Measurements from ENCODE around the gene GALNT11.
"Not testable (repeated sequence)": the region's sequence is repeated elsewhere in the genome, so short reads cannot be mapped to it uniquely, and the experiment has no call there.

GALNT11 gene

DNA sequence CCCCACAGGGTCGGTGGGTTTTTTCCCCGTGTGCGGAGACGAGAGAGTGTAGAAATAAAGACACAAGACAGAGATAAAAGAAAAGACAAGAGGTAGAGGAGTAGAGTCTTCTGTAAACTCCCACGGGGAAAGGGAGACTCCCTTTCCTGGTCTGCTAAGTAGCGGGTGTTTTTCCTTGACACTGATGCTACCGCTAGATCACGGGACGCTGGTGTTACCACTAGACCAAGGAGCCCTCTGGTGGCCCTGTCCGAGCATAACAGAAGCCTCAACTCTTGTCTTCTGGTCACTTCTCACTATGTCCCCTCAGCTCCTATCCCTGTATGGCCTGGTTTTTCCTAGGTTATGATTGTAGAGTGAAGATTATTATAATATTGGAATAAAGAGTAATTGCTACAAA, 4.6 kb downstream of the GALNT11 start:
- DNase-seq = not testable (repeated sequence)

DNA sequence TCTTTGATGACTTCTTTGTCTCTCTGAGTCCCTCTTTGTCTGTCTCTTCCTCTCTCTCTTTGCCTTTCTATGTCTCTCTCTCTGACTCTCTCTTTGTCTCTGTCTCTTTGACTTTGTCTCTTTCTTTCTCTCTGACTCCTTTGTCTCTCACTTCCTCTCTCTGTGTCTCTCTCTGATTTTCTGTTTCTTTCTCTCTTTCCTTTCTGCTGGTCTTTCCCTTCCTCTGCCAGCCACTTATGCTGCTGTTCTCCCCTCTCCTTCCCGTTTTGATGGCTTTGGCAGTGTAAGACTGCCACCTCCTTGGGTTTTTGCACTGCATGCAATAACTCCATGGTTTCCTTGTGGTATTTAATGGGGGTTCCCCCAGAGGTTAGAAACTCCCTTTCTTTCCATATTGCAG, 5.2 kb downstream of the GALNT11 start:
- not testable (repeated sequence) for DNase-seq

DNA sequence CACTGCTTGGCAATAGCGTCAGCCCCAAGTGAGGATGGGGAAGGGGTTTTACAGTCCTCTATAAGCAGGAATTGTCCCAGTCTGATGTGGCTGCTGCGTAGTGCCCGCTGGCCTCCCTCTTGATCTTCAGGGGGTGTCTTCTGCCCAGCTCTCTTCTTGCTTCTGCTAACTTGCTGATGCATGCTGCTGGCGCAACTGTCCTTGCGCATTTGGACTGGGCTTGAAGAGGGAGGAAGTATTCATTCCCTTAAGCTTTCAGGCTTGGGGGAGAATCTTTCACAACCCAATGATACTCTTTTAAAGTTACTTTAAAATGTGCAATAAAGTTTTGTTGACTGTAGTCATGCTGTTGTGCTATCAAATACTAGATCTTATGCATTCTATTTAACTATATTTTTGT, 10.3 kb downstream of the GALNT11 start:
- DNase-seq = no peak

DNA sequence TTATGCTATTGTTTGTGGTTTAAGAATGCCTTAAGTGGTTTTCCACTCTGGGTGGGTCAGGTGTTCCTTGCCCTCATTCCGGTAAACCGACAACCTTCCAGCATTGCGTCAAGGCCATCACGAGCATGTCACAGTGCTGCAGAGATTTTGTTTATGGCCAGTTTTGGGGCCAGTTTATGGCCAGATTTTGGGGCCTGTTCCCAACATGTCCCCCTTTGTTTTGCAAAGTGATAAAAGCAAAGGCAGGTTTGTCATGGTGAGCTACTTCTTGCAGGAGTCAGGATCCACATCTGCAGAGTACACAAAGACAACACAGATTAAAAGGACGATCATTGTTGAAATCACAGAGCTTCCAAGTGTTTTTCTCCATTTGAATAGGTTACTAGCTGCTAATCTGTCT, 12.9 kb downstream of the GALNT11 start:
- DNase-seq = not testable (repeated sequence)

DNA sequence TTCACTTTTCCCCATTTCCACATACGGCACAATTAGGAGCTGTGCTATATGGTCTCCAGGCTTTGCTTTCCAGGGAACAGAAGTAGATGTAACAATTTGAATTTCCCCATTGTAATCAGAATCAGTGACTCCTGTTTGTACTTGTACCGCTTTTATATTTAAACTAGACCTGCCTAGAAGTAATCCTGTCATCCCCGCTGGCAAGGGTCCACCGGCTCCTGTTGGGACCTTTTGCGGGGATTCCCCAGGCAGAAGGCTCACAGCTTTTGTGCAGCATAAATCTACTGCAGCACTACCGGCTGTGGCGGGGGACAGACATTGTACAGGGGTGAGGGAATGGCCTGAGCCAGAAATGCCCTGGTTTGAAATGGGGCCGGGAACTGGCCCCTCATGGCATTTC, 17.6 kb downstream of the GALNT11 start:
- not testable (repeated sequence) for DNase-seq

DNA sequence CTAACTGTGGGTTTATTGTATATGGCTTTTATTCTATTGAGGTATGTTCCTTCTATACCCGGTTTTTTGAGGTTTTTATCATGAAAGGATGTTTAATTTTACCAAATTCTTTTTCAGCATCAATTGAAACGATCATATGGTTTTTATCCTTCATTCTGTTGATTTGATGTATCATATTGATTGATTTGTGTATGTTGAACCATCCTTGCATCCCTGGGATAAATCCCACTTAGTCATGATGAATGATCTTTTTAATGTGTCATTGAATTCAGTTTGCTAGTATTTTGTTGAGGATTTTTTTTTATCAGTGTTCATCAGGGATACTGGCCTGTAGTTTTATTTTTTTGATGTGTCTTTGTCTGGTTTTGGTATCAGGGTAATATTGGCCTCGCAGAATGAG, 19.4 kb downstream of the GALNT11 start:
- not testable (repeated sequence) for DNase-seq

DNA sequence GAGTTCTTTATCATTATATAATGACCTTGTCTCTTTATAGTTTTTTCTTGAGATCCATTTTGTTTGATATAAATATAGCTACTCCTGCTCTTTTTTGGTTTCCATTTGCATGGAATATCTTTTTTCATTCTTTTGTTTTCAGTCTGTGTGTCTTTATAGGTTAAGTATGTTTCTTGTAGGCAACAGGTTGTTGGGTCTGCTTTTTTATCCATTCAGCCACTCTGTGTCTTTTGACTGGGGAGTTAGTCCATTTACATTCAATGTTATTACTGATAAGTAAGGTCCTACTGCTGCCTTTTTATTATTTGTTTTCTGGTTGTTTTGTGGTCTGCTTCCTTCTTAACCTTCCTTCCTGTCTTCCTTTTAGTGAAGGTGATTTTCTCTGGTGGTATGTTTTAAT, 21.1 kb downstream of the GALNT11 start:
- no peak for DNase-seq

DNA sequence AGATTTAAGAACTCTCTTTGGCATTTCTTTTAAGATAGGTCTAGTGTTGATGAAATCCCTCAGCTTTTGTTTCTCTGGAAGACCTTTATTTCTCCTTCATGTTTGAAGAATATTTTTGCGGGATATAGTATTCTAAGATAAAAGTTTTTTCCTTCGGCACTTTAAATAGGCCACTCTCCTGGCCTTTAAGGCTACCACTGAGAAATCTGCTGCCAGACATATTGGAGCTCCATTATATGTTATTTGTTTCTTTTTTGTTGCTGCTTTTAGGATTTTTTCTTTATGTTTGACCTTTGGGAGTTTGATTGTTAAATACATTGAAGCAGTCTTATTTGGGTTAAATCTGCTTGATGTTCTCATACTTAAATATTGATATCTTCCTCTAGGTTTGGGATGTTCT, 22.6 kb downstream of the GALNT11 start:
- no peak for DNase-seq

DNA sequence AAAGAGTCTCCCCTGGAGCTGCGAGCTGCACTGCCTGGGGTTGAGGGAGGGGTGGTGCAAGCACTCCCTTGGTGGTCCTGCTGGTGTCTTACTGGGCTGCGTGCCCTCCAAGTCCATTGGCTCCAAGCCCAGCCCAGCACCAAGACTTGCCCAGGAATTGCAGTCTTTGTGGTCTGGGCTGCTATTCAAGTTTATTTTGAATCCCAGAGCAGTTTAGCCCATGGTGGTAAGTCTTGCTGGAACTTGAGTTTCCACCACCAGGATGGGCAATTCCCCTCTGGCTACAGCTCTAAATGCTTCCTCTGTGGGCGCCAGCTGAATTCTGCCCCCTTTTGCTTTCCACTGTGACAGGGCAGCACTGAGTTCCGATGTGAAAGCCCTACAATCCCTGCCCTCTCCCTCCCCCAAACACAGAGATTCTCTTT, 25.1 kb downstream of the GALNT11 start:
- DNase-seq = no peak

DNA sequence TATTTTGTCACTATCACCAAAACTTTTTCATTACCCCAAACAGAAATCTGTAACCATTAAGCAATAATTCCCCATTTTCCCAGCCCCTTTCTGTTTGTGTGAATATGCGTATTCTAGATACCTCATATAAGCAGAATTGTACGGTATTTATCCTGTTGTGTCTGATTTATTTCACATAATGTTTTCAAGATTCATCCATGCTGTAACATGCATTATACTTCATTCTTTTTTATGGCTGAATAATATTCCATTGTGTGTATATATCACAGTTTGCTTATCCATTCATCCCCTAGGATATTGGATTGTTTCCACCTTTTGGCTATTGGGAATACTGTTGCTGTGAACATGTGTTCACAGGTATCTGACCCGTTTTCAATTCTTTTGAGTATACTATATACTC, 26.5 kb downstream of the GALNT11 start:
- no peak for DNase-seq

DNA sequence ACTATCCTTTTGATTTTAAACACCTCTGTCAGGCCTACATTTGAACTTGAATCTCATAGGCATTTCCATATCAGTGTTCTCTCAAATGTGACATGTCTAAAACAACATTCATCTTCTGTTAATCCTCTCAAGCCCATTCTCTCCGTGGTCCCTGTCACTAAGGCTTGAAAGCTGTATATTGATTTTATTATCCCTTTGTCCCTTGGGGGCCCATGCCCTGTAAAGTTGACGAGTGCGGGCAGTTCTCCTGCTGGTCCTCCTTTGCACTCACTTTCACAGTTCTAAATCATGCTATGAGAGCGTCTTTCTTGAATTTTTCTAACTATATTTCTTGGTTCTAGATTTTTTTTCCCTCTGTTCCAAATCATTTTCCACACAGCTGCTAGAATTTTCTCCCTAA, 27.3 kb downstream of the GALNT11 start:
- no peak for DNase-seq

DNA sequence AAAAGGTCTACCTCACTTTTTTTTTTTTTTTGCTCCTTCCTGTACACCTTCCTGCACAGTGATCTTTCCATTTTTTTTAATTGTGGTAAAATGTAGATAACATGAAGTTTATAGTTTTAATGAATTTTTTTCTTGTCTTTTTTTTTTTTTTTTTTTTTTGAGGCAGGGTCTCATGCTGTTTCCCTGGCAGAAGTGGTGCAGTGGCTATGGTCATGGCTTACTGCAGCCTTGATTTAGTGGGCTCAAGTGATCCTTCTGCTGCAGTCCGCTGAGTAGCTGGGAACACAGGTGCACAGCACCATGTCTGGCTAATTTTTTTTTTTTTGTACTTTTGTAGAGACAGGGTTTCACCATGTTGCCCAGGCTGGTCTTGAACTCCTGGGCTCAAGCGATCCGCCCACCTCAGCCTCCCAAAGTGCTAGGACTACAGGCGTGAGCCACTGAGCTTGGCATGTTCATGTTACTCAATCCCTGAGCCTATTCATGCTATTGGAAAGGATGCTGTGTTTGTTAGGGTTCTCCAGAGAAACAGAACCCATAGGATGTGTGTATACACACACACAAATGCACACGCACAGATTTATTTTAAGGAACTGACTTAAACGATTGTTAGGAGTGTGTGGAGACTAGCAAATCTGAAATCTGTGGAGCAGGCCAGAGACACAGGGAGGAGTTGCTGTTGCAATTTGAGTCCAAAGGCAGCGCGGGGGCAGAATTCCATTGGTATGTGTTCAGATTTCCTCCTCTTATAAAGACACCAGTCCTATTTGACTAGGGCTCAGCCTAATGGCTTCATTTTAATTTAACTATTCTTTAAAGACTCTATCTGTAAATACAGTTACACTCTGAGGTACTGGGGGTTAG, 29.1 kb downstream of the GALNT11 start:
- DNase-seq = no peak

DNA sequence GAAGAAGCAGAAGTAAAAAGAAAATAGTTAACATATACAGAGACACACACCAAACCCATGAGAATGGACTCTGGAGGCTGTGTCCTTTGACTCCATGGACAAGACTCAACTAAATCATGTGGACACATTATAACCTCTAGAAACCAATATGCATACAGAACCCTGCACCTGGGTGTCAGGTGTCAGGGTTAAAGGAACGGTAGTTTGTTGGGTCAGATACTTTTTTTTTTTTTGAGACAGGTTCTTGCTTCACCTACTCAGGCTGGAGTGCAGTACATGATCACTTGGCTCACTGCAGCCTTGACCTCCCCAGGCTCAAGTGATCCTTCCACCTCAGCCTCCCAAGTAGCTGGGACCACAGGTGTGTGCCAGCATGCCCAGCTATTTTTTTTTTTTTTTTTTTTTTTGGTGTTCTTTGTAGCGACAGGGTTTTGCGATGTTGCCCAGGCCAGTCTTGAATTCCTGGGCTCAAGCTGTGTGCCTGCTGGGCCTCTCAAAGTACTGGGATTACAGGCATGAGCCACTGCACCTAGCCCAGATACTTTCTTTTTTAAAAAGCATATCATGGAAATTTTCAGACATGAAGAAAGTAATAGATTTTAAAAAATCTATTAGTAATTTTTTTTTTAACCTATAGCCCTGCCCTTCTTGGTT, 31.3 kb downstream of the GALNT11 start:
- DNase-seq = no peak

DNA sequence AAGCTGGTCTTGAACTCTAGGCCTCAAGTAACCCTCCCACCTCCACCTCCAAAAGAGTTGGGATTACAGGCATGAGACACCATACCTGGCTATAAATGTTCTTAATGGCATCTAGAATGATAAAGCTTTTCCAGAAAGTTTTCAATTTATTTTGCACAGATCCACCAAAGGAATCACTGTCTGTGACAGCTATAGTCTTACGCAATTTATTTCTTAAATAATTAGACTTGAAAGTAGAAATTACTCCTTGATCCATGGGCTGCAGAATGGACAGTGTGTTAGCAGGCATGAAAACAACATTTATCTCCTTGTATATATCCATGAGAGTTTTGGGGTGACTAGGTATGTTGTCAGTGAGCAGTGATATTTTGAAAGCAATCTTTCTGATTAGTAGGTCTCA, 33.8 kb downstream of the GALNT11 start:
- DNase-seq = no peak

DNA sequence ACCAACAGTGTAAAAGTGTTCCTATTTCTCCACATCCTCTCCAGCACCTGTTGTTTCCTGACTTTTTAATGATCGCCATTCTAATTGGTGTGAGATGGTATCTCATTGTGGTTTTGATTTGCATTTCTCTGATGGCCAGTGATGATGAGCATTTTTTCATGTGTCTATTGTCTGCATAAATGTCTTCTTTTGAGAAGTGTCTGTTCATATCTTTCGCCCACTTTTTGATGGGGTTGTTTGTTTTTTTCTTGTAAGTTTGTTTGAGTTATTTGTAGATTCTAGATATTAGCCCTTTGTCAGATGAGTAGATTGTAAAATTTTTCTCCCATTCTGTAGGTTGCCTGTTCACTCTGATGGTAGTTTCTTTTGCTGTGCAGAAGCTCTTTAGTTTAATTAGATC, 35.6 kb downstream of the GALNT11 start:
- not testable (repeated sequence) for DNase-seq

DNA sequence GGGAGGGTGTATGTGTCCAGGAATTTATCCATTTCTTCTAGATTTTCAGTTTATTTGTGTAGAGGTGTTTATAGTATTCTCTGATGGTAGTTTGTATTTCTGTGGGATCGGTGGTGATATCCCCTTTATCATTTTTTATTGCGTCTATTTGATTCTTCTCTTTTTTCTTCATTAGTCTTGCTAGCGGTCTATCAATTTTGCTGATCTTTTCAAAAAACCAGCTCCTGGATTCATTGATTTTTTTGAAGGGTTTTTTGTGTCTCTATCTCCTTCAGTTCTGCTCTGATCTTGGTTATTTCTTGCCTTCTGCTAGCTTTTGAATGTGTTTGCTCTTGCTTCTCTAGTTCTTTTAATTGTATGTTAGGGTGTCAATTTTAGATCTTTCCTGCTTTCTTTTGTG, 37.7 kb downstream of the GALNT11 start:
- not testable (repeated sequence) for DNase-seq

DNA sequence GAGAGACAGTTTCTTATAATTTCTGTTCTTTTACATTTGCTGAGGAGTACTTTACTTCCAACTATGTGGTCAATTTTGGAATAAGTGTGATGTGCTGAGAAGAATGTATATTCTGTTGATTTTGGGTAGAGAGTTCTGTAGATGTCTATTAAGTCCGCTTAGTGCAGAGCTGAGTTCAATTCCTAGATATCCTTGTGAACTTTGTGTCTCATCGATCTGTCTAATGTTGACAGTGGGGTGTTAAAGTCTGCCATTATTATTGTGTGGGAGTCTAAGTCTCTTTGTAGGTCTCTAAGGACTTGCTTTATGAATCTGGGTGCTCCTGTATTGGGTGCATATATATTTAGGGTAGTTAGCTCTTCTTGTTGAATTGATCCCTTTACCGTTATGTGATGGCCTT, 38.3 kb downstream of the GALNT11 start:
- not testable (repeated sequence) for DNase-seq

DNA sequence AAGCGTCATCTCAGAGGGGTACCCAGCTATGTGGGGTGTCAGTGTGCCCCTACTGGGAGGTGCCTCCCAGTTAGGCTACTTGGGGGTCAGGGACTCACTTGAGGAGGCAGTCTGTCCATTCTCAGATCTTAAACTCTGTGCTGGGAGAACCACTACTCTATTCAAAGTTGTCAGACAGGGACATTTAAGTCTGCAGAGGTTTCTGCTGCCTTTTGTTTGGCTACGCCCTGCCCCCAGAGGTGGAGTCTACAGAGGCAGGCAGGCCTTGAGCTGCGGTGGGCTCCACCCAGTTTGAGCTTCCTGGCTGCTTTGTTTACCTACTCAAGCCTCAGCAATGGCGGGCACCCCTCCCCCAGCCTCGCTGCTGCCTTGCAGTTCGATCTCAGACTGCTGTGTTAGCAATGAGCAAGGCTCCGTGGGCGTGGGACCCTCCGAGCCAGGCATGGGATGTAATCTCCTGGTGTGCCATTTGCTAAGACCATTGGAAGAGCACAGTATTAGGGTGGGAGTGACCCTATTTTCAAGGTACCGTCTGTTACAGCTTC, 40.4 kb downstream of the GALNT11 start:
- DNase-seq = not testable (repeated sequence)

DNA sequence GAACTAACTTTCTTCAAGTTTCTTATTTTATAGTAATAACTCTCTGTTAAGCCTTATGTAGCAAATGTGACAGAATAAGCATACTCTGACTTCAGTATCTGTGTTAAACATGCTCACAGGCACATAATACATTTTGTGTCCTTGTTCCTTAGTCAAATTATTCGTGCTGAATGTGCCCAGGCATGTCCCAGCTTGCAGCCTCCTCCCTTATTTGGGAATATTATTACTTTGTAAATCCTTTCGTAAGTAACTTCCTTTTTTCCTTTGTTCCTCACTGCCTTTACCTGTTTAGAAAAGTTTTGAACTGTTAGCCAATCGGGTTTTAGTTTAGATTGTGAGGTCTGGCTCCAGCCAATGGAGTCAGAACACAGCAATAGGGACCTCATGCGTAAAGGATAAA, 46.9 kb downstream of the GALNT11 start:
- DNase-seq = no peak

DNA sequence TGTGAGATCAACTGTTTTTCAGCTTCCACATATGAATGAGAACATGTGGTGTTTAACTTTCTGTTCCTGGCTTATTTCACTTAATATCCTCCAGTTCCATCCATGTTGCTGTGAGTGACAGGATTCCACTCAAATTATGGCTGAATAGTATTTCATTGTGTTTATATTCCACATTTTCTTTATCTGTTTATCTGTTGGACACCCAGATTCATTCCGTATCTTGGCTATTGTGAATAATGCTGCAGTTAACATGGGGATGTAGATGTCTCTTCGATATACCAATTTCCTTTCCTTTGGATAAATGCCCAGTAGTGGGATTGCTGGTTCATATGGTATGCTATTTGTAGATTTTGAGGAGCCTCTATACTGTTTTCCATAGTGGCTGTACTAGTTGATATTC, 47.9 kb downstream of the GALNT11 start:
- DNase-seq = no peak

DNA sequence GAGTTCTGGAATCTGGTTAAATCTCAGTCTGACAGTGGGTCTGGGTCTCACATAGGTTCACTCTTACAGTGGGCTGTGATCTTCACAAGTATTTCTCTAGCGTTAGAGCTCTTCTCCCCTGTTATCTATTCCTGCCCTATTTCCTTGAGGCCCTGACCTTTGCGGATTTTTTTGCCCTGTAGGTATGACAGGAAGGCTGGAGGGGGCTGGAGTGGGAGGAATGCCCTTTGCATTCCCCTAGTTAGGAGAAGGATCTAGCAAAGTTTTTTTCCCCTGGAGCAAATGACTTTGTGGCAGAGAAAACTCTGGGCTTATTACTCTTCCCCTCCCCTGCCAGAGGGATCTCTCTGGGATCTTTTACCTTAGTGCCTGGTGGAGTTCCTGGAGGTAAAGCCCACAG, 49.2 kb downstream of the GALNT11 start:
- no peak for DNase-seq

DNA sequence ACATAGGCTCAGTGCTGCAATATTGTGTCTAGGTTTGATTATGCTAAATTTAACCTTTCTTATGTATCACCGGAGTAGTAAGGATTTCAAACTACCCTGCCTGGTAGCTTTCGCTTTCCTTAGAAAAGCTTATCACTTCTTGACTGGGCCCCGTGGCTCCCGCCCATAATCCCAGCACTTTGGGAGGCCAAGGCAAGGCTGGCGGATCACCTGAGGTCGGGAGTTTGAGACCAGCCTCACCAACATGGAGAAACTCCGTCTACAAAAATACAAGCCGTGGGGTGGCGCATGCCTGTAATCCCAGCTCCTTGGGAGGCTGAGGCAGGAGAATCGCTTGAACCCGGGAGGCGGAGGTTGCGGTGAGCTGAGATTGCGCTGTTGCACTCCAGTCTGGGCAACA, 49.9 kb downstream of the GALNT11 start:
- not testable (repeated sequence) for DNase-seq

DNA sequence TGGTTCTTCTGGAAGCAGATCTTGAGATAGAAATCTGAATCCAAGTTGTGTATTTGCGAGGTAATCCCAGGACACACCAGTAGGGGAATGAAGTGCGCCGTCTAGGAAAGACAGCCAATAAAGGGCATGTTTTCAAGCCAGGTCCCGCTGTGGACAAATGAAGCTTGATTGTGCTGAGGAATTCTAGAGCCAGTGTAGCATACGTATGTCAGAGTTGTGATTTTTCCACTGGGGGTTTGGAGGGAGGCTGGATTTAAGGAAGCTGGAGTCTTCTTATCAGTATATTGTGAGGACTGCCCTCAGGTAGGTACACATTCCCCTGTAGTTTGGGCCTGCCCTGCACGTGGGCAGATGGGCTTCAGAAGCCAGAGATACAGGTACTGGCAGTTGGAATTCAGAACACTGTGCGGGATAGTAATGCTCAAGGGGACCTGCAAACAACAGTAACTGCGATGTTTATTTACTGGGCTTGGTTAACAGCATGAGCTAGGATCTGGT, 50.9 kb downstream of the GALNT11 start:
- DNase-seq = no peak

Data from activated naive CD4-positive, alpha-beta T cell (primary cell).